GM23338 (cell line): ENCODE data around the gene SYT2. TPM values are rescaled to one million over a fixed set of nuclear protein-coding genes. Genes with fewer than 3 reads are reported as not detected.

Experiments used
- ATAC-seq: fragments of 200-7000 bp; cut with Tn5 transposase; 3 replicates; pipeline ENCODE4 v1.9.1; 2020
- DNase-seq: peaks from one replicate; pipeline ENCODE4 v3.0.0-alpha.2; 2015; ENCODE audit warnings: low spot score
- H2AFZ ChIP-seq: fragments of 200-600 bp; sonication (generic); 2 replicates; pipeline ENCODE4 v1.8.0; 2016; ENCODE audit warnings: antibody characterized with exemption, mild to moderate bottlenecking, moderate library complexity
- H3F3A ChIP-seq: fragments of 200-600 bp; sonication (generic); replicated peaks from 2 replicates; pipeline ENCODE4 v1.8.0; 2017; ENCODE audit warnings: antibody characterized with exemption, mixed run types, low read depth
- H3K27ac ChIP-seq: fragments of 200-600 bp; sonication (generic); 2 replicates; pipeline ENCODE4 v1.6.1; 2016; ENCODE audit warnings: low read depth
- H3K27me3 ChIP-seq: fragments of 200-600 bp; sonication (generic); 2 replicates; pipeline ENCODE4 v1.8.0; 2016; ENCODE audit warnings: mild to moderate bottlenecking, mixed run types, moderate library complexity; ENCODE audit not compliant: insufficient read depth
- H3K36me3 ChIP-seq: fragments of 200-600 bp; sonication (generic); 2 replicates; pipeline ENCODE4 v1.8.0; 2016; ENCODE audit warnings: mild to moderate bottlenecking; ENCODE audit not compliant: insufficient read depth
- H3K4me1 ChIP-seq: fragments of 200-600 bp; sonication (generic); 2 replicates; pipeline ENCODE4 v1.8.0; 2016; ENCODE audit warnings: mild to moderate bottlenecking, moderate library complexity; ENCODE audit not compliant: insufficient read depth
- H3K4me2 ChIP-seq: fragments of 200-600 bp; sonication (generic); 2 replicates; pipeline ENCODE4 v1.7.1; 2017; ENCODE audit warnings: mixed run types
- H3K4me3 ChIP-seq: fragments of 200-600 bp; sonication (generic); 2 replicates; pipeline ENCODE4 v1.6.1; 2016; ENCODE audit warnings: mixed run types
- H3K79me2 ChIP-seq: fragments of 200-600 bp; sonication (generic); replicated peaks from 2 replicates; pipeline ENCODE4 v1.8.0; 2017; ENCODE audit warnings: mild to moderate bottlenecking; ENCODE audit not compliant: insufficient read depth
- H3K9me2 ChIP-seq: fragments of 200-600 bp; sonication (generic); 2 replicates; pipeline ENCODE4 v1.8.0; 2017; ENCODE audit not compliant: insufficient read depth
- H4K20me1 ChIP-seq: fragments of 200-600 bp; sonication (generic); replicated peaks from 2 replicates; pipeline ENCODE4 v1.8.0; 2017; ENCODE audit warnings: mild to moderate bottlenecking; ENCODE audit not compliant: insufficient read depth
- H3K27ac Mint-ChIP-seq: 2 replicates; pipeline ENCODE4 v1.8.0; 2020; ENCODE audit warnings: inconsistent platforms, mild to moderate bottlenecking, moderate library complexity, mixed read lengths
- H3K27me3 Mint-ChIP-seq: 3 replicates; pipeline ENCODE4 v1.8.0; 2022; ENCODE audit warnings: low read depth, mild to moderate bottlenecking, moderate library complexity, mixed read lengths, inconsistent platforms; ENCODE audit not compliant: insufficient read depth, poor library complexity
- H3K36me3 Mint-ChIP-seq: 3 replicates; pipeline ENCODE4 v1.8.0; 2021; ENCODE audit warnings: low read depth, mild to moderate bottlenecking, inconsistent platforms, moderate library complexity, mixed read lengths
- H3K4me1 Mint-ChIP-seq: 3 replicates; pipeline ENCODE4 v1.8.0; 2020; ENCODE audit warnings: mild to moderate bottlenecking, inconsistent platforms, mixed read lengths
- H3K4me3 Mint-ChIP-seq: 3 replicates; pipeline ENCODE4 v1.8.0; 2021; ENCODE audit warnings: moderate library complexity, mild to moderate bottlenecking, inconsistent platforms, mixed read lengths
- H3K9me3 Mint-ChIP-seq: 3 replicates; pipeline ENCODE4 v1.8.0; 2020; ENCODE audit warnings: moderate library complexity, mild to moderate bottlenecking, inconsistent platforms, mixed read lengths
- EZH2 ChIP-seq: fragments of 200-600 bp; sonication (generic); IDR thresholded peaks from one replicate; pipeline ENCODE4 v1.8.0; 2017; ENCODE audit warnings: antibody characterized with exemption, mild to moderate bottlenecking, low read depth; ENCODE audit not compliant: unreplicated experiment
- JUNB ChIP-seq: IDR thresholded peaks from one replicate; pipeline ENCODE4 v1.6.1; 2016; ENCODE audit warnings: antibody characterized with exemption; ENCODE audit not compliant: unreplicated experiment
- polyA plus RNA-seq: library from polyadenylated mRNA; unstranded; fragments of >200 nt; fragmentation: Nextera tagmentation; extraction: Ambion mirVana; gene quantifications from 2 replicates; pipeline ENCODE4 v1.2.1, GENCODE V29; 2016
- total RNA-seq: library from RNA; depleted of rRNA; stranded (reverse); fragments of >200 nt; shearing (Covaris generic); gene quantifications from 2 replicates; pipeline ENCODE4 v1.2.3, GENCODE V29; 2014
- TF ChIP-seq, protein P1 (sequence below), 2 experiments: fragments of 200-600 bp in 1 of 2; sonication (generic) in 1 of 2; conservative IDR thresholded peaks; 2 replicates each; pipeline versions ENCODE4 v1.5.1 to v1.6.1; 2016 to 2017; ENCODE audit warnings: antibody characterized with exemption in 2 of 2, low read depth in 2 of 2, mild to moderate bottlenecking in 2 of 2, moderate library complexity in 1 of 2

SYT2 gene
- total and polyA plus RNA-seq, 2 experiments from 2014 or later = 2.4 to 12.5 TPM

DNA sequence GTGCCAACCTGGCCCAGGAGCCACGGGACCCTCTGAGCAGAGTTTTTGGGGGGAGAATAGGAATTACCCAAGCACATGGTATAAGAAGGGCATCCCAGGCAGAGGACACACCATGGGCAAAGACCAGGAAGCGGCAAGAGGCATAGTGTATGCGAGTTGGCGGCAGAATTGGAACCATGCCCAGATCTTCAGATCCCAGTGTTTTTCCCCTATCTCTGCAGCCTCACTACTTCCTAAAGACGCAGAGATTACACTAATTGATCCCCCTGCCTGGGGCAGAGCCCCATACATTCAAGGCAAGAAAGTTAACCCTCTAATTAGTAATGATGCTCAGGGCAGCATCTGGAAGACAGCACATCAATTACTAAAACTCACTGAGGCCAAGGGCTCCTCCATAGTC is 48.2 kb downstream of the SYT2 start:
- Mint-ChIP-seq H3K27me3 (peaks cover 6% of the 10 kb centered on the region), H3K36me3 (no peaks in the 10 kb centered on the region), H3K9me3 (no peaks in the 10 kb centered on the region; the same call in 2 of the 3 replicates), H3K4me1 (peaks cover 6% of the 10 kb centered on the region), H3K4me3 (no peak overlapping the region), H3K27ac (no peak overlapping the region)
- no peaks in the 10 kb centered on the region for H4K20me1 ChIP-seq
- TF ChIP-seq EZH2 = no peak
- H3K36me3 ChIP-seq = no peaks in the 10 kb centered on the region
- no peaks in the 10 kb centered on the region for H3F3A ChIP-seq
- no peaks in the 10 kb centered on the region for H3K79me2 ChIP-seq
- H3K4me2 ChIP-seq = no peak overlapping the region
- no peak overlapping the region for H3K27ac ChIP-seq
- H2AFZ ChIP-seq = no peak overlapping the region
- 0 out of 2 replicates have a peak, but pooled peaks cover 3% of the 10 kb centered on the region for H3K4me1 ChIP-seq
- no peaks in the 10 kb centered on the region for H3K9me2 ChIP-seq
- ATAC-seq (no peak), DNase-seq (no peak)
- H3K4me3 ChIP-seq = no peak overlapping the region
- H3K27me3 ChIP-seq = no peaks in the 10 kb centered on the region

DNA sequence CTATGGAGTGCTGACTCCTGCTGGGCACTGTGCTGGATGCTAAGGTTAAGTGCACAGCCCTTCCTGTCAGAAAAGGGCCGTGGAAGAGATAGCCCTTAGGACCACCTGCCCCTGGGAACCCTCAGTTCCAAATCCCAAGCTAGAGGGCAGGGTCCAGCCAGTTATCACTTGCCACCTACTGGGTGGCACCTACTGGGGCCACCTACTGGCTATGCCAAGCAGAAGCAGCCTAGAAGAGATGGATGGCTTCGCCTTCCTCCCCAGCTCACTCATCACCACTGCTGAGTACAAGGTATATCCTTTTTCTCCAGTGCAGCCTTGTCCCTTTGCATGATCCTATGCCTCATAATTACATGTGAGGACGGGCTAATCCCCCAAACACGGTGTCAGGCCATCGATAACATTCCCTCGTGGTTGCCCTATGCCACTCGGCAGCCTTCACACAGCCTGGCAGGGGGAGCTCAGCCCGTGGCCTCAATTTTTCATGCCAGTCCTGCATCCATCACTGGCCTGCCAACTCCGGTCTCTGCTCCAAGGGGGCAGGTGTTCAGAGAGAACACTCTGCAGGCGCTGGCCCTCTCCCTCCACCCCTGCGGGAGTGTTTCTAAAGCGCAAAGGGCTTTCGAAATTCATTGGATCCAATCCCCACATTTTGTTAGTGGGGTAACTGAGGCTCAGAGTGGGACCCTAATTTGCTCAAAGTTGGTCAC is 49.0 kb downstream of the SYT2 start:
- H3F3A ChIP-seq = 0 out of 2 replicates have a peak, but pooled peaks cover 4% of the 10 kb centered on the region
- H3K4me3 ChIP-seq = no peak overlapping the region
- H3K9me2 ChIP-seq = no peaks in the 10 kb centered on the region
- peaks cover 2% of the 10 kb centered on the region; the same call in 2 of the 3 replicates for H3K4me1 Mint-ChIP-seq
- no peak overlapping the region for H2AFZ ChIP-seq
- H3K36me3 Mint-ChIP-seq = no peaks in the 10 kb centered on the region
- DNase-seq (peak; percentile 28), ATAC-seq (peak; percentile 20)
- no peak for TF ChIP-seq JUNB
- TF ChIP-seq, protein P1, sequence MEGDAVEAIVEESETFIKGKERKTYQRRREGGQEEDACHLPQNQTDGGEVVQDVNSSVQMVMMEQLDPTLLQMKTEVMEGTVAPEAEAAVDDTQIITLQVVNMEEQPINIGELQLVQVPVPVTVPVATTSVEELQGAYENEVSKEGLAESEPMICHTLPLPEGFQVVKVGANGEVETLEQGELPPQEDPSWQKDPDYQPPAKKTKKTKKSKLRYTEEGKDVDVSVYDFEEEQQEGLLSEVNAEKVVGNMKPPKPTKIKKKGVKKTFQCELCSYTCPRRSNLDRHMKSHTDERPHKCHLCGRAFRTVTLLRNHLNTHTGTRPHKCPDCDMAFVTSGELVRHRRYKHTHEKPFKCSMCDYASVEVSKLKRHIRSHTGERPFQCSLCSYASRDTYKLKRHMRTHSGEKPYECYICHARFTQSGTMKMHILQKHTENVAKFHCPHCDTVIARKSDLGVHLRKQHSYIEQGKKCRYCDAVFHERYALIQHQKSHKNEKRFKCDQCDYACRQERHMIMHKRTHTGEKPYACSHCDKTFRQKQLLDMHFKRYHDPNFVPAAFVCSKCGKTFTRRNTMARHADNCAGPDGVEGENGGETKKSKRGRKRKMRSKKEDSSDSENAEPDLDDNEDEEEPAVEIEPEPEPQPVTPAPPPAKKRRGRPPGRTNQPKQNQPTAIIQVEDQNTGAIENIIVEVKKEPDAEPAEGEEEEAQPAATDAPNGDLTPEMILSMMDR (conservative IDR thresholded peaks at IDR 0.05; ENCODE audit: low read depth in 2 of 2) = peak; percentile 42 to 62
- no peaks in the 10 kb centered on the region for H3K79me2 ChIP-seq
- H3K4me1 ChIP-seq = 0 out of 2 replicates have a peak, but pooled peaks cover 3% of the 10 kb centered on the region
- no peak overlapping the region for H3K27ac Mint-ChIP-seq
- no peaks in the 10 kb centered on the region; the same call in 2 of the 3 replicates for H3K9me3 Mint-ChIP-seq
- H3K27ac ChIP-seq = no peak overlapping the region
- H3K4me2 ChIP-seq = no peak overlapping the region
- H3K27me3 ChIP-seq = no peaks in the 10 kb centered on the region
- peaks cover 4% of the 10 kb centered on the region for H3K27me3 Mint-ChIP-seq
- no peak overlapping the region for H3K4me3 Mint-ChIP-seq
- peaks cover 8% of the 10 kb centered on the region for H4K20me1 ChIP-seq
- no peaks in the 10 kb centered on the region for H3K36me3 ChIP-seq

DNA sequence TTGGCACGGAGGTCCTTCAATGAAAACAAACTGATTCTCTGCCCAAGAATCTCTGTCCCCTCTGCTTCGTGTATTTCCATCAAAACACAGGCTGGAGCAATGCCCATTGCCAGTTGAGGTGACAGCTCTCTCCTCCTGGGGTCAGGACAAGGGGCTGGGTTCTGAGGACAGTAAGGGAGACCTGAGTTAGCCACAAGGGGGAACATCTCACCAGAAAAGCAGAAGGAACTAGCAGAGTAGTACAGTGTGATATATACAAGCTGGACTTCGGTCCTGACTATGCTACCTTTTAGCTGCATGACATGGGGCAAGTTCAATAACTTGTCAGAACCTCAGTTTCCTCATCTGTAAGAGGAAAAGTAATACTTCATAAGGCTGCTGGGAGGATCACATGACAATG is 50.3 kb downstream of the SYT2 start:
- no peak overlapping the region for H2AFZ ChIP-seq
- Mint-ChIP-seq H3K36me3 (no peaks in the 10 kb centered on the region), H3K27me3 (peaks cover 4% of the 10 kb centered on the region), H3K27ac (no peak overlapping the region), H3K4me3 (no peak overlapping the region), H3K9me3 (no peaks in the 10 kb centered on the region; the same call in 2 of the 3 replicates), H3K4me1 (peaks cover 2% of the 10 kb centered on the region; the same call in 2 of the 3 replicates)
- no peaks in the 10 kb centered on the region for H3K9me2 ChIP-seq
- H3F3A ChIP-seq = 0 out of 2 replicates have a peak, but pooled peaks cover 4% of the 10 kb centered on the region
- DNase-seq (no peak), ATAC-seq (peak; percentile 19; the same call in 2 of the 3 replicates)
- H3K4me3 ChIP-seq = no peak overlapping the region
- 0 out of 2 replicates have a peak, but pooled peaks cover 3% of the 10 kb centered on the region for H3K4me1 ChIP-seq
- no peaks in the 10 kb centered on the region for H3K27me3 ChIP-seq
- H4K20me1 ChIP-seq = peaks cover 9% of the 10 kb centered on the region
- H3K27ac ChIP-seq = no peak overlapping the region
- no peaks in the 10 kb centered on the region for H3K36me3 ChIP-seq
- no peak overlapping the region for H3K4me2 ChIP-seq
- no peak for TF ChIP-seq JUNB
- TF ChIP-seq, protein P1 (conservative IDR thresholded peaks at IDR 0.05; ENCODE audit: low read depth in 2 of 2) = peak; percentile 28 to 50
- H3K79me2 ChIP-seq = no peaks in the 10 kb centered on the region
